Measurements from ENCODE around the gene NOVA2.
A peak's percentile ranks its signal among the peaks of the same experiment; 100 is the strongest.

NOVA2 gene

DNA sequence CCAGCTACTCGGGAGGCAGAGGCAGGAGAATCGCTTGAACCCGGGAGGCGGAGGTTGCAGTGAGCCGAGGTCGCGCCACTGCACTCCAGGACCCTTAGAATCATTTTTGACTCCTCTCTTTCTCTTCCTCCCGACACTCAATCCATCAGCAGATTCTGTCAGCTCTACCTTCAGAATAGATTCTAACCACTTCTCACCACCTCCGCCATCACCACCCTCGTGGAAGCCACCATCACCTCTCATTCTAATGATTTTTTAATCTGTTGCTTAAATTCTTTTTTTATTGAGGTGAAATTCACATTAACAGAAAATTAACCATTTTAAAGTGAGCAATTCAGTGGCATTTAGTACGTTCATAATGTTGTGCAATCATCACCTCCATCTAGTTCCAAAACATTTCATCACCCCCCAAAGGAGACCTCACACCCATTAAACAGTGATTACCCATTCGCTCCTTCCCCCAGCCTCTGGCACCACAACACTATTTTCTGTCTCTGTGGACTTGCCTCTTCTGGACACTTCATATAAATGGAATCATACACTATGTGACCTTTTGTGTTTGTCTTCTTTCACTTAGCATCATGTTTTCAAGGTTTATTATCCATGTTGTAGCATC lies 16.6 kb upstream of the NOVA2 start:
- no peak for DNase-seq (ENCODE audit: low read depth)
- no peak overlapping the region for H3K4me3 ChIP-seq (ENCODE audit: low read depth, low read length)
- no peak for TF ChIP-seq CTCF (IDR thresholded peaks at IDR 0.05; ENCODE audit: insufficient read depth, low read depth, low read length, missing control alignments)

DNA sequence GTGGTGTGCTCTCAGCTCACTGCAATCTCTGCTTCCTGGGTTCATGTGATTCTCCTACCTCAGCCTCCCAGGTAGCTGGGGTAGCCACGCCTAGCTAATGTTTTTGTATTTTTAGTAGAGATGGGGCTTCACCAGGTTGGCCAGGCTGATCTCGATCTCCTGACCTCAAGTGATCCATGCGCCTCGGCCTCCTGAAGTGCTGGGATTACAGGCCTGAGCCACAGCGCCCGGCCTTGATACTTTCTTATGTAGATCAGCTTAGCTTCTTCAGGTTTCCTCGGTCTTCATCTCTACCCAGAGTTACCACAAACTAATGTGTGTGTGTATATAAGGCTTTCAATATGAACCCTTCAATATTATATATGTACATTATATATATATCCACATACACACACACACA lies 11.7 kb upstream of the NOVA2 start:
- no peak overlapping the region for H3K4me3 ChIP-seq (ENCODE audit: low read depth, low read length)
- TF ChIP-seq CTCF (IDR thresholded peaks at IDR 0.05; ENCODE audit: insufficient read depth, low read depth, low read length, missing control alignments): no peak
- no peak for DNase-seq (ENCODE audit: low read depth)

GRCh38 chr19:45981350-45981749 lies 7.7 kb upstream of the NOVA2 start:
- DNase-seq (ENCODE audit: low read depth): no peak

GRCh38 chr19:45978156-45978555 lies 4.5 kb upstream of the NOVA2 start:
- H3K4me3 ChIP-seq (ENCODE audit: low read depth, low read length): no peak overlapping the region
- no peak for DNase-seq (ENCODE audit: low read depth)
- TF ChIP-seq CTCF (IDR thresholded peaks at IDR 0.05; ENCODE audit: insufficient read depth, low read depth, low read length, missing control alignments): no peak

More at GRCh38 chr19:45981350-45981749, 7.7 kb upstream of the NOVA2 start:
- no peak overlapping the region for H3K4me3 ChIP-seq (ENCODE audit: low read depth, low read length)
- TF ChIP-seq CTCF (IDR thresholded peaks at IDR 0.05; ENCODE audit: insufficient read depth, low read depth, low read length, missing control alignments): no peak

DNA sequence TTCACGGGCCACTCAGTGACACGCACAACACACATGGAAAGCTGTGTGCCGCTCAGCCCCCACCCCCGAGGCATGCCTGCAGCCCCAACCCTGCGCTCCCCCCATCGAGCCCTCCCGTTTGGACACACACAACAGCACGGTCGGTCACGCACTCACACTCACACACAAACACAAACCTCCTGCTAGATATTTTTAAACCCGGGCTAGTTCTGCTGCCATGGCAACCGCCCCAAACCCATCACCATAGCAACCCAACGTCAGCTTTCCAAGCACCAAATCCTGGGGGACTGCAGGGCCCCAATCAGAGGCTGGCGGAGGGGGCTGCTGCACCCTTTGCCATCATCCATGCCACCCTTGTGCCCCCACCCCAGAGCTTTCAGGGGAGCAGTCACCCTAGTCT lies 2.5 kb upstream of the NOVA2 start:
- TF ChIP-seq CTCF (IDR thresholded peaks at IDR 0.05; ENCODE audit: insufficient read depth, low read depth, low read length, missing control alignments): no peak
- H3K4me3 ChIP-seq (ENCODE audit: low read depth, low read length): no peak overlapping the region
- DNase-seq (ENCODE audit: low read depth): peak; percentile 20

- DNase-seq (ENCODE audit: low read depth): no peak
- no peak overlapping the region for H3K4me3 ChIP-seq (ENCODE audit: low read depth, low read length)
- no peak for TF ChIP-seq CTCF (IDR thresholded peaks at IDR 0.05; ENCODE audit: insufficient read depth, low read depth, low read length, missing control alignments)
These were observed 1.8 kb upstream of the NOVA2 start for GRCh38 chr19:45975306-45976070.
